GM21367 (cell line): Measurements from ENCODE around the gene PINK1.

ENCODE experiments used
- ATAC-seq: cut with Tn5 transposase; IDR thresholded peaks from one replicate; pipeline ENCODE4 v1.9.1; 2021; ENCODE audit not compliant: unreplicated experiment

PINK1 gene

DNA sequence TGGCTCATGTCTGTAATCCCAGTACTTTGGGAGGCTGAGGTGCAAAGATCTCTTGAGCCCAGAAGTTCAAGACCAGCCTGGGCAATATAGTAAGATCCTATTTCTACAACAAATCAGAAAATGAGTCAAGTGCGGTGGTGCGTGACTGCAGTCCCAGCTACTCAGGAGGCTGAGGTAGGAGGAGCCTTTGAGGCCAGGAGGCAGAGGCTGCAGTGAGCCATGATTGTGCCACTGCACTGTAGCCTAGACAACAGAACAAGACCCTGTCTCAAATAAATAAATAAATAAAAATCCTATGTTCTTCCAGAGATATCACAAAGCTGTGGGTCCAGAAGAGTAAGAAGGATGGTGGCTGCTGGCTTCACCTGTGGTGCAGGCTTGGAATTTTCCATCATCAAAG, 22.3 kb upstream of the PINK1 start:
- no peak for ATAC-seq

GRCh38 chr1:20611652-20612051, 21.6 kb upstream of the PINK1 start:
- no peak for ATAC-seq

DNA sequence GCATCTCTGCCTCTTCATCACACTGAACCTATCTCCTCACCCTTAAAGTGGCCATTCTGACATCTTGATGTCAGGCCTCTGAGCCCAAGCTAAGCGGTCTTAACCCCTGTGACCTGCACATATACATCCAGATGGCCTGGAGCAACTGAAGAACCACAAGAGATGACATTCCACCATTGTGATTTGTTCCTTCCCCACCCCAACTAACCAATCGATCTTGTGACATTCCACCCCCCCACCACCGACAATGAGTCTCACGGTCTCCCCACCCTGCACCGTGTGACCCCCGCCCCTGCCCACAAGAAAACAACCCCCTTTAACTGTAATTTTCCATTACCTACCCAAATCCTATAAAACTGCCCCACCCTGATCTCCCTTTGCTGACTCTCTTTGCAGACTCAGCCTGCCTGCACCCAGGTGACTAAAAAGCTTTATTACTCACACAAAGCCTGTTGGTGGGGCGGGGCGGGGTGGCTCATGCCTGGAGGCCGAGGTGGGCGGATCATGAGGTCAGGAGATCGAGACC, 21.0 kb upstream of the PINK1 start:
- no peak for ATAC-seq

GRCh38 chr1:20614131-20614579, 19.1 kb upstream of the PINK1 start:
- ATAC-seq = no peak

- no peak for ATAC-seq
Observed at GRCh38 chr1:20615946-20616846, 17.1 kb upstream of the PINK1 start.

- no peak for ATAC-seq
Observed at GRCh38 chr1:20616847-20617487, 16.3 kb upstream of the PINK1 start.

DNA sequence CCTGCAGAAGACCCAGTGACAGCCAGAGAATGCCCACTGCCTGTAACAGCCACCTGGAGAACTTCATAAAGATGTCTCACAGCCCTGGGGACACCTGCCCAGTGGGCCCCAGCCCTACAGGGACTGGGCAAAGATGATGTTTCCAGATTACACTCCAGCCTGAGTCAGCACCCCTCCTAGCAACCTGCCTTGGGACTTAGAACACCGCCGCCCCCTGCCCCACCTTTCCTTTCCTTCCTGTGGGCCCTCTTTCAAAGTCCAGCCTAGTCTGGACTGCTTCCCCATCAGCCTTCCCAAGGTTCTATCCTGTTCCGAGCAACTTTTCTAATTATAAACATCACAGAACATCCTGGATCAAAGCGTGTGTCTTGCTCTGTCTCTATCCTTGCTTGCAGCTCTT, 14.7 kb upstream of the PINK1 start:
- ATAC-seq = no peak

DNA sequence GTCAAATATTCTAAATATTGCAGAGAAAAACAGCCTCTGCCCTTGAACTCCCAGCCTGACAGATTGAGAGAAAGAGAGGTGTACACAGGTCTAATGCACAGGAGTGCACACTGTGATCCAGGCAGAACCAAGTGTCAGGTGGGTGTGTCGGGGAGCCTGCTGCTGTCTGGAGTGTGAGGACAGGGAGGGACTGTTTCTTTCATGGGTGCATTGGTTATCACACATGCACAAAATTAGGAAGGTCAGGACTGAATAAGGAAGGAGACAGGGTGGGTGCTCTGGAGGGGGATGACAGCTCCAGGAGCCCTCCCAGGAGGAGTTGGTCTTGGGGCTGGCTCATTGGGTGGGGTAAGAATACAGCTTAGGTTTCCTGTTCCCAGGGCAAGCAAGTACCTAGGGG, 13.3 kb upstream of the PINK1 start:
- ATAC-seq = no peak

DNA sequence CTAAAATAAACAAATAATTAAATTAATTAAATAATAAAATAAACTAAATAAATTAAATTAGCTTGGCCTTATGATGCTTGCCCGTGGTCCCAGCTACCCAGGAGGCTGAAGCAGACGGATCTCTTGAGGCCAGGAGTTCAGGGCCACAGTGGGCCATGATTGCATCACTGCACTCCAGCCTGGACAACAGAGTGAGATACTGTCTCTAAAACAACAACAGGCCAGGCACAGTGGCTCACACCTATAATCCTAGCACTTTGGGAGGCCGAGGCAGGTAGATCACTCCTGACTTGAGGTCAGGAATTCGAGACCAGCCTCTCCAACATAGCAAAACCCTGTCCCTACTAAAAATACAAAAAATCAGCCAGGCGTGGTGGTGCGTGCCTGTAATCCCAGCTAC, 12.2 kb upstream of the PINK1 start:
- no peak for ATAC-seq

DNA sequence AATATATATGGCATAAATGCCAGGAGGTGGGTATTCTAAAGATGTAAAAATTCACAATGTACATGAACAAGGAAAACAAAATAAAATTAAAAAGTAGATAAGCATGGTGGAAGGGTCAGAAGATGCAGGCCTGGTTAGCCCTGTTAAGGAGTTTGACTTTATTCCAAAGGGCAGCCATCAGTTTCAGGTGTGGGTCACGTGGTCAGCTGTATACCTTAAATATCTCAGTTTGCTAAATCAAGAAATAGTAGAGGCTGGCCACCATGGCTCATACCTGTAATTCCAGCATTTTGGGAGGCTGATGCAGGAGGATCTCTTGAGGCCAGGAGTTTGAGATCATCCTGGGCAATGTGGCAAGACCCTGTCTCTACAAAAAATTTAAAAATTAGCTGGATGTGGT, 8.5 kb upstream of the PINK1 start:
- ATAC-seq = no peak

GRCh38 chr1:20625176-20626097, 7.8 kb upstream of the PINK1 start:
- no peak for ATAC-seq

GRCh38 chr1:20626098-20626427, 7.2 kb upstream of the PINK1 start:
- ATAC-seq = no peak

- ATAC-seq = no peak
Observed at GRCh38 chr1:20626524-20626923, 6.7 kb upstream of the PINK1 start.

- no peak for ATAC-seq
Observed at GRCh38 chr1:20630729-20631128, 2.5 kb upstream of the PINK1 start.

DNA sequence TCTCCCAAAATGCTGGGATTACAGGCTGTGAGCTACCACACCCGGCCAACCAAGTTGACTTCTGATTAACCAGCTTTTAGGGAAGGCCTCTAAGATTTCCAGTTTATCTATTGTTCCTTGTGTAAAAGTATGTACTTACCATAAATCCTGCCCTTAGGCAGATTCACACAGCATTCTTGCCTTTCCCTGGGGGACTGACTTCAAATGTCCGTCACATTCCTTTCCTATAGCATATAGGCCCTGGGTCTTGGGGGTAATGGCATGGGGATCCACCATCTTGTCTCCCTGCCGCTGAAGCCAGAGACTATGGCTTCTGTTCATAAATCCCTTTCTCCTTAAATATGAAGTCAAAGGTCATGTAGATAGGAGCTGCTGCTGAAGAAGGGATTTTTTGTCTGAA, 872 bp upstream of the PINK1 start:
- no peak for ATAC-seq

- no peak for ATAC-seq
Observed at GRCh38 chr1:20634065-20634593, 871 bp downstream of the PINK1 start.

DNA sequence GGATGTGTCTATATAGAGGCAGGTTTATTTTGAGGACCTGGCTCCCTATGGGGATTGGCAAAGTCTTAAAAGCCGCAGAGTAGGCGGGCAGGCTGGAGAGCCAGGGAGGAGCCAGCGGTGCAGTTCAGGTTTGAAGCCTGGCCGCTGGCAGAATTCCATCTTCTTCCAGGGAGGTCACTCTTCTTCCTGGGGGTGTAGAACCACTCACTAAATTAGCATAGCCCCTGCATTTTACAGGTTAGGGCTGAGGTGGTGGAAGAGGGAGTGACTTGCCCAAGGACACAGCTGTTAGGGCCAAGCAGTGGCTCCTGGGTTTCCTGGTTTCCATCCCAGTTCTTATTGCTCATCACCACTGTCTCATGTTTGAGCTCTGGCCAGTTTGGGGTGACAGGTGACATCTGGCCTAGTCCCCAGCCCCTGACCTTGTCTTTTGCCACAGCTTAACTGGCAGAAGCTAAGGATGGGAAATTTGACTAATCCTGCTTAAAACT, 1.4 kb downstream of the PINK1 start:
- ATAC-seq = no peak

GRCh38 chr1:20636785-20637347, 3.6 kb downstream of the PINK1 start:
- no peak for ATAC-seq

- ATAC-seq = no peak
Observed at GRCh38 chr1:20640183-20640597, 6.9 kb downstream of the PINK1 start.

DNA sequence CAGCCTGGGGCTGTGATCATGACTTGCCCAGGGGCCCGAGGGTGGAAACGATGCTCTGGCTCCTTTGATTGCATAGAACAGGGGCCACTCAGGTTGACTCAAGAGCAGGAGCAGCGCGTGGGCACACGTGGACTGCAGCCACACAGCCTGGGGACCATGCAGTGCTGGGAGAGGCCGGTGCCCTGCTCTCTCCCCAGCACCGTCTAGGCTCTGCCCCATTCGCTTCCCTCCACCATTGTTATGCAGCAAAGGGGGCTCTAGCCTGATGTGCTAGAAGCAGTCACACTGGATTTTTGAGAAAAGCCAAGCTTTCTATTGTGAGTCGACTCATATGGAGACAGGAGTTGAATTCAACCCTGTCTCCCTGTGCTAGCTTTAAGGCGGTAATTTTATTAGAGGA, 8.7 kb downstream of the PINK1 start:
- no peak for ATAC-seq
